ENCODE results near the gene ZBTB17.
"Not testable (repeated sequence)": the region's sequence is repeated elsewhere in the genome, so short reads cannot be mapped to it uniquely, and the experiment has no call there.

The ZBTB17 gene

GRCh38 chr1:15896841-15897610 is 78.9 kb downstream of the ZBTB17 start:
- DNase-seq (ENCODE audit: low read depth in 2 of 2) = not testable (repeated sequence)

- DNase-seq (ENCODE audit: low read depth in 2 of 2) = no peak
Measured at GRCh38 chr1:15895233-15895632, 80.7 kb downstream of the ZBTB17 start.

GRCh38 chr1:15892857-15893599 is 82.9 kb downstream of the ZBTB17 start:
- not testable (repeated sequence) for DNase-seq (ENCODE audit: low read depth in 2 of 2)
